ENCODE results near the gene PHLPP1.

DNA sequence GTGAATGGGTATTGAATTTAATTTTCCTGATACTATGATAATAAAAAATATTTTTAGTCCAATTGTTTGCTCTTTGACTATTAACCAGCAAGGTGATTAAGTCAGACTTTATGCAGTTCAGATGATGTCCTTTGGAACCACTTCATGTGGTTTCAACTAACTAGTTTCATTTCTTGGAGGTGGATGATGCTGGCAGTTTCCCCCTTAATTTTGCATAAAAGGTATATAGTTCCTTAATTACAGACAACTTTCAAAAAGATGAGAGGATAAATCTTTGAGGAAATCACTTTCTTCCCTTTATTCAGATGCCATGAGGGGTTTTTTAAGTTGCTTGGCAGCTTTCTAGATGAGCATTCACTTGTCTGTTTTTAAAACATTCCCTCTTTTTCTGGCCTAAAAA is 223.1 kb downstream of the PHLPP1 start:
- TF ChIP-seq, protein P1, sequence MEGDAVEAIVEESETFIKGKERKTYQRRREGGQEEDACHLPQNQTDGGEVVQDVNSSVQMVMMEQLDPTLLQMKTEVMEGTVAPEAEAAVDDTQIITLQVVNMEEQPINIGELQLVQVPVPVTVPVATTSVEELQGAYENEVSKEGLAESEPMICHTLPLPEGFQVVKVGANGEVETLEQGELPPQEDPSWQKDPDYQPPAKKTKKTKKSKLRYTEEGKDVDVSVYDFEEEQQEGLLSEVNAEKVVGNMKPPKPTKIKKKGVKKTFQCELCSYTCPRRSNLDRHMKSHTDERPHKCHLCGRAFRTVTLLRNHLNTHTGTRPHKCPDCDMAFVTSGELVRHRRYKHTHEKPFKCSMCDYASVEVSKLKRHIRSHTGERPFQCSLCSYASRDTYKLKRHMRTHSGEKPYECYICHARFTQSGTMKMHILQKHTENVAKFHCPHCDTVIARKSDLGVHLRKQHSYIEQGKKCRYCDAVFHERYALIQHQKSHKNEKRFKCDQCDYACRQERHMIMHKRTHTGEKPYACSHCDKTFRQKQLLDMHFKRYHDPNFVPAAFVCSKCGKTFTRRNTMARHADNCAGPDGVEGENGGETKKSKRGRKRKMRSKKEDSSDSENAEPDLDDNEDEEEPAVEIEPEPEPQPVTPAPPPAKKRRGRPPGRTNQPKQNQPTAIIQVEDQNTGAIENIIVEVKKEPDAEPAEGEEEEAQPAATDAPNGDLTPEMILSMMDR (IDR thresholded peaks at IDR 0.05): no peak
- no peak for TF ChIP-seq POLR2A (IDR thresholded peaks at IDR 0.05)
